Suppressor macrophage (primary cell): ENCODE measurements around the gene PSMC4.

Experiments
- DNase-seq, 4 experiments: peaks; one replicate each; pipeline ENCODE4 v3.0.0-alpha.2; 2020 to 2022
- total RNA-seq, 17 experiments: gene quantifications; one replicate each; lab custom pipeline; 2026; ENCODE audit warnings: mixed read lengths in 6 of 17, inconsistent platforms in 3 of 17; lab: John Stamatoyannopoulos, UW

The PSMC4 gene
- 64.9 to 152 (median 86.5) reads per million in 17 experiments for total RNA-seq

GRCh38 chr19:39970675-39971379, at the start of gene PSMC4:
Gene PSMC4 (plus strand): TSS chr19:39971165. CDS start chr19:39971203, 38 bp downstream.
- peak; percentile 99 to 100 (median 100) for DNase-seq

- DNase-seq, result no peak
Observed at GRCh38 chr19:39923862-39924261, 47.1 kb upstream of the PSMC4 start.

- no peak for DNase-seq
Observed at GRCh38 chr19:39924389-39924788, 46.6 kb upstream of the PSMC4 start.

- DNase-seq, result no peak
Observed at GRCh38 chr19:39924952-39925351, 46.0 kb upstream of the PSMC4 start.

GRCh38 chr19:39926170-39926760, 44.7 kb upstream of the PSMC4 start:
- no peak for DNase-seq

GRCh38 chr19:39927076-39927475, 43.9 kb upstream of the PSMC4 start:
- DNase-seq, result no peak

- no peak for DNase-seq
Observed at GRCh38 chr19:39927524-39928356, 43.2 kb upstream of the PSMC4 start.

GRCh38 chr19:39928357-39928725, 42.6 kb upstream of the PSMC4 start:
- no peak for DNase-seq

GRCh38 chr19:39929750-39930149, 41.2 kb upstream of the PSMC4 start:
- DNase-seq, result no peak

GRCh38 chr19:39934584-39935363, 36.2 kb upstream of the PSMC4 start, which contains the start of gene FCGBP:
Gene FCGBP (minus strand): TSS chr19:39934634.
- DNase-seq, result peak in 1 of 4 experiments; percentile 24

- no peak for DNase-seq
Observed at GRCh38 chr19:39935364-39935661, 35.7 kb upstream of the PSMC4 start.

GRCh38 chr19:39936020-39936419, 34.9 kb upstream of the PSMC4 start:
- DNase-seq, result no peak

- DNase-seq, result no peak
Observed at GRCh38 chr19:39936622-39937021, 34.3 kb upstream of the PSMC4 start.

- DNase-seq, result peak in 2 of 4 experiments; percentile 25 to 29
Observed at GRCh38 chr19:39937094-39937720, 33.8 kb upstream of the PSMC4 start.

- peak in 2 of 4 experiments; percentile 72 to 73 for DNase-seq
Observed at GRCh38 chr19:39937787-39938186, 33.2 kb upstream of the PSMC4 start.

GRCh38 chr19:39939556-39939955, 31.4 kb upstream of the PSMC4 start:
- DNase-seq, result peak in 2 of 4 experiments; percentile 62 to 68

- no peak for DNase-seq
Observed at GRCh38 chr19:39940221-39940833, 30.6 kb upstream of the PSMC4 start.

- DNase-seq, result no peak
Observed at GRCh38 chr19:39941151-39941550, 29.8 kb upstream of the PSMC4 start.

GRCh38 chr19:39941615-39942365, 29.2 kb upstream of the PSMC4 start:
- DNase-seq, result peak; percentile 83 to 95 (median 90)

GRCh38 chr19:39942366-39942730, 28.6 kb upstream of the PSMC4 start:
- no peak for DNase-seq

- no peak for DNase-seq
Observed at GRCh38 chr19:39943586-39943985, 27.4 kb upstream of the PSMC4 start.
